Measurements from ENCODE around the gene TNFRSF21.
"Not testable (repeated sequence)": the region's sequence is repeated elsewhere in the genome, so short reads cannot be mapped to it uniquely, and the experiment has no call there.

TNFRSF21 gene

GRCh38 chr6:47323321-47323720 is 13.6 kb upstream of the TNFRSF21 start:
- no peak for DNase-seq (ENCODE audit: low read depth in 3 of 3, low spot score in 1 of 3)

DNA sequence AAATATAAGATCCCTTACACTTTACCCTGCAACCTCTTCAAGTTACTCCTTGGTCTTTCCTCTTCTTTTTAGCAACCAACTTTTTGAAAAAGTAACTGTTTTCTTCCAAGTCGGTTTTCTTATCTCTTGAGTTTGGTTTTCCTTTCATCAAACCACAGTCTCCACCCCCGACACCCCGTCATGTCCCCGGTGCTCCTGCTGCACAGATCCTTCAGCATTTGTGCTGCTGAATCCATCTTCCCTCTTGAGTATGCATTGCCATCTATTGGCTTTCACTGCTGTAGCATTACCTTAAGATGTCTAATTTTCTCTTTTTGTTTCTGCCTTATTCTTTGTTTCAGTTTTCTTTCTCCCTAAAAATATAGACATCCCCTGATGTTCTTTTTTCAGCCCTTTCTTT is 11.9 kb upstream of the TNFRSF21 start:
- DNase-seq (ENCODE audit: low read depth in 3 of 3, low spot score in 1 of 3), result no peak

DNA sequence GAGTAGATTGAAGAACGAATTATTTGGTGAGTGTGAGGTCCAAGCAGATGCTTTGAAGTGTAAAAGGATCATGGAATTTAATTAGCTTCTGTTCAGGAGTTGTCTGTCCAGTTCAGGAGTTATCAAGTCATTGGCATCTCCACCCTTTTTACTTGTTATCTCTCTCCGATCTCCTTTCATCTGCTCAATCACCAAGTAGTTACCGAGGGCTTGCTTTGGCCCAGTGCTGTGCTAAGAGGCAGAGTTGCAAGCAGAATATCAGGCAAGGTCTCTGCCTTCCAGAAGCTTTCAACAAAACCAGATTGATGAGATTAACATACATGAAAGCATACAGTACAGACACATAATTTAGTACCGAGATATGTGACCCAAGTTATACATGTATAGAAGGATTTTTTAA is 10.2 kb upstream of the TNFRSF21 start:
- DNase-seq (ENCODE audit: low read depth in 3 of 3, low spot score in 1 of 3), result no peak

DNA sequence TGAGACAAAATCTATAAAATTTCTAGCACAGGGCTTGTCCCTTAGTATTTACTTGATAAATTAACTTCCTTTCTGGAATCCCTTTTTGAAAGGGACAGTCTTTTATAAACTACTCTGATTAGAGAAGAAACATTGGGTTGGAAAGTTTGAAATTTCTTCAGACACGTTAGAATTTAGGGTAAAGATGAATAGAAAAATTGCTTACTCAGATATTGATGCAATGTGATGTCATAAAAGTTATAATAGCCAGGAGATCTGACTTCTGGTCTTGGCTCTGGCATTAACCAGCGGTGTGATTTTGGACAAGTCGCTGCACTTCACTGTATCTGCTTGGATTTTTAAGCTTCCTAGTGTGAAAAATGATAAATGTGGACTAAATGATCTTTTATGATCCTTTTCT is 9.7 kb upstream of the TNFRSF21 start:
- DNase-seq (ENCODE audit: low read depth in 3 of 3, low spot score in 1 of 3), result no peak

- DNase-seq (ENCODE audit: low read depth in 3 of 3, low spot score in 1 of 3), result no peak
Measured at GRCh38 chr6:47318236-47318989, 8.7 kb upstream of the TNFRSF21 start.

DNA sequence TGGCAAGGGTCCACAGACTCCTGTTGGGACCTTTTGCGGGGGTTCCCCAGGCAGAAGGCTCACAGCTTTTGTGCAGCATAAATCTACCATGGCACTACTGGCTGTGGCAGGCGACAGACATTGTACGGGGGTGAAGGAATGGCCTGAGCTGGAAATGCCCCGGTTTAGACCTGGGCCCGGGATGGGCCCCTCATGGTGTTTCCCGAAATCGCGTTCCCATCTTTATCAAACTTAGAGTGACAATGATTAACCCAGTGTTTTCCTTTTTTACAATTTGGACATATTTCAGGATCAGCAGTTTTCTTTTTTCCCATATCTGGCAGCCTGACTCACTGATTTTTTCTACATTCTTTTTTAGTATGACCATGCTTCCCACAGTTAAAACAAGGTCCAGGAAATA is 5.5 kb upstream of the TNFRSF21 start:
- not testable (repeated sequence) for DNase-seq (ENCODE audit: low read depth in 3 of 3, low spot score in 1 of 3)

- DNase-seq (ENCODE audit: low read depth in 3 of 3, low spot score in 1 of 3), result no peak
Measured at GRCh38 chr6:47310131-47310480, 401 bp upstream of the TNFRSF21 start.

DNA sequence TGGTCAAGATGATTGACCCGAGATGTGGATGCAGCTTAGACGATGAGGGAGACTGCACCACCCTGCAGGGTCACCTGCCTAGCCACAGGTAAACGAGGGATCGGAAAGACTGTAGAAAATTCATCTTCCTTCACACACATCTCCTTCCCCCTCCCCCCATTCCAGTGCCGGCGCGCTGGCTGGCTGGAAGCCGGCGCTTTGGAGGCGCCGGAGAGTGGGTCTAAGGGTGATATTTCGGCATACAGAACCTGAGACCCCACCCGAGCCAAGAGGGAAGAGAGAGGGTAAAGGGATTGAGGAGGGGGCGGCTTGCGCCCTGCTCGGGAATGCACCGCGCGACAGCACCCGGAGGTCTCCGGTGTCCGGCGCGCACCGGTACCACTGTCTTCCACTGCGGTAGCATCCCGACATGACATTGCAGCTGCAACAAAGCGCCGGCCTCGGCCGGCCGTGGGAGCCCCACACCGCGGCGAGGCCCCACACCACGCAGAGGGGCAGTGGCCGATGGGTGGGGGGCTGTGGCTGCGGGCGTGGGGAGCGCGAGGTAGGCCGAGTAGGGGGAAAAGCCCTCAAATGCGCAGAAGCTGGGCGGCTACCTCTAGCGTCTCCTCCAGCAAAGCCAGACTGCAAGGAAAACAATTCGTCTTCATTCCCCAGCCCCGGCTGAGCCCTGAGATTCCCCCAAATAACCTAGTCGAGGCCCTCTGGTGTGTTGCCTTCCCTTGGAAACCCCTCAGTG is 984 bp downstream of the TNFRSF21 start:
- DNase-seq (ENCODE audit: low read depth in 3 of 3, low spot score in 1 of 3), result no peak

GRCh38 chr6:47308198-47308517 is 1.5 kb downstream of the TNFRSF21 start:
- DNase-seq (ENCODE audit: low read depth in 3 of 3, low spot score in 1 of 3), result no peak

- DNase-seq (ENCODE audit: low read depth in 3 of 3, low spot score in 1 of 3), result no peak
Measured at GRCh38 chr6:47307362-47308197, 2.1 kb downstream of the TNFRSF21 start.

DNA sequence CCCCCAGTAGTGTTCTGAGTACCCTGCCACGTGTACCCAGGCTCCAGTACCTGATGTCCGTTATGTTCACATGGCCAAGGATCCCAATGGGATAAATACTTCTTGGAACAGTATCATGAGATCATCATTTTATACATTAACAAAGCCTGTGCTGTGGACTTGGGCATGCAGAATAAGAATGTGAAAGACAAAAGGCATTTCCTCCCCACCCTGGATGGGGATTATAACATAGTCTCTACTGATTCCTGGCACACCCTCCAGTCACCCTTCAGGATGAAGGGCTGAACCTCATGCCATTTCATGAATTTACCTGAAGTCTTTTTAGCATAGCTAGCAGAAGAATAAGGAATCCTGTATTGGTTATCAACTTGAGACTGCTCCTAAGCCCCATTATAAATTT is 2.8 kb downstream of the TNFRSF21 start:
- DNase-seq (ENCODE audit: low read depth in 3 of 3, low spot score in 1 of 3), result no peak

- DNase-seq (ENCODE audit: low read depth in 3 of 3, low spot score in 1 of 3), result no peak
Measured at GRCh38 chr6:47303861-47304260, 5.8 kb downstream of the TNFRSF21 start.

DNA sequence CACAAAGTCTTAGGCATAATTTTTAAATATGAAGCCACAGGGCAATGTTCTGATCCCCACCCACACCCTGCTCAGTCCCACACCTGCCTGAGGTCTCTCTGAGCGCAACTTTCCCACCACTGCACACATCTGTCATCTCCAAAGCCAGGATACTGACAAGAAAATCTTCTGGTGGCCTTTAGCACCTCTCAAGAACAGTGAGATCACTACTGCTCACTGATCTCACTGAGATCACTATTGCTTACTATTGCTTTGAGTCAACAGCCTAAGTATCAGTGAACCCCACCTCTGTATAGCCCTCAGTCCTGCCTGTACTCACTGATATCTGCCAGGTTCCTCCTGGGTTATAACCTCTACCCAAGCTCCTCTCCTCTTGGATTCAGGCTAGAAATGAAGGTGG is 6.4 kb downstream of the TNFRSF21 start:
- DNase-seq (ENCODE audit: low read depth in 3 of 3, low spot score in 1 of 3), result no peak

GRCh38 chr6:47302043-47302442 is 7.7 kb downstream of the TNFRSF21 start:
- no peak for DNase-seq (ENCODE audit: low read depth in 3 of 3, low spot score in 1 of 3)

- DNase-seq (ENCODE audit: low read depth in 3 of 3, low spot score in 1 of 3), result no peak
Measured at GRCh38 chr6:47301441-47301840, 8.3 kb downstream of the TNFRSF21 start.

DNA sequence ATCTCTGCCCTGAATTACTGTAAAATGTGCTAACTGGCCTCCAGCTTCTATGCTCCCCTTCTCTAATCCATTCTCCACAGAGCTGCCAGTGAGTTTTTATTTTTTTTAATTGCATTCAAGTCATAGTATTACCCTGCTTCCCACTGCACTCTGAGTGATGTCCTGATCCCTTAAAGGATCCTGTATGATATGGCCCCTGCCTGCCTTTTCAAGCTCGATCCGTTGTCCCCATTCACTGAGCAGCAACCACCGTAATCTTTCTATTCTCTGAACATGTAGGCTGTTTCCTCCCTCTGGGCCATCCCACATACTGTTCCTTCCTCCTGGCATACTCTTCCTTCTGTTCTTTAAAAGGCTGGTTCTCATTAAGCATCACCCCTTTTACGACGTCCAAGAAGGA is 9.3 kb downstream of the TNFRSF21 start:
- no peak for DNase-seq (ENCODE audit: low read depth in 3 of 3, low spot score in 1 of 3)

GRCh38 chr6:47299965-47300364 is 9.7 kb downstream of the TNFRSF21 start:
- DNase-seq (ENCODE audit: low read depth in 3 of 3, low spot score in 1 of 3), result no peak

GRCh38 chr6:47298475-47298874 is 11.2 kb downstream of the TNFRSF21 start:
- DNase-seq (ENCODE audit: low read depth in 3 of 3, low spot score in 1 of 3), result no peak

GRCh38 chr6:47294990-47295389 is 14.7 kb downstream of the TNFRSF21 start:
- DNase-seq (ENCODE audit: low read depth in 3 of 3, low spot score in 1 of 3), result no peak

DNA sequence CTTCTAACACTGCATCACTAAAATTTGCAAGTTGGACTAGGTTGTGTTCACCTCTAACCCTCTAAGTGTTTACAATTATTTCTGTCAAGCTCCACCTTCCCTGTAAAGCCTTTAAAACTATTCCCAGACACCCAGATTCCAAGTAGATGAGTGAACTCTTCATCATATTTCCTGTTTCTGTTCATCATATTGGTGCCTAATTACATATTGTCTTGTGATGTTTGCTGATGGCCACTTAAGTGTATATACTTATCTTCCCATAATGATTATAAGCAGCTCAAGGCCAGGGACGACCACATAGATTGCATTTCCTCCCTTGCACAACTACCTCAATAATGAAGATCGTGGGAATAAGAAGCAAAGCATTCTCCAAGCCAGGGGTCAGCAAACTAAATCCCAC is 16.8 kb downstream of the TNFRSF21 start:
- DNase-seq (ENCODE audit: low read depth in 3 of 3, low spot score in 1 of 3), result no peak

GRCh38 chr6:47292027-47292426 is 17.7 kb downstream of the TNFRSF21 start:
- DNase-seq (ENCODE audit: low read depth in 3 of 3, low spot score in 1 of 3), result no peak
